ENCODE data around the gene HYCC1. TPM values are rescaled to one million over a fixed set of nuclear protein-coding genes. Genes with fewer than 3 reads are reported as not detected.
"Not testable (repeated sequence)": the region's sequence is repeated elsewhere in the genome, so short reads cannot be mapped to it uniquely, and the experiment has no call there.

Gene HYCC1
- total RNA-seq: 86.4 TPM

DNA sequence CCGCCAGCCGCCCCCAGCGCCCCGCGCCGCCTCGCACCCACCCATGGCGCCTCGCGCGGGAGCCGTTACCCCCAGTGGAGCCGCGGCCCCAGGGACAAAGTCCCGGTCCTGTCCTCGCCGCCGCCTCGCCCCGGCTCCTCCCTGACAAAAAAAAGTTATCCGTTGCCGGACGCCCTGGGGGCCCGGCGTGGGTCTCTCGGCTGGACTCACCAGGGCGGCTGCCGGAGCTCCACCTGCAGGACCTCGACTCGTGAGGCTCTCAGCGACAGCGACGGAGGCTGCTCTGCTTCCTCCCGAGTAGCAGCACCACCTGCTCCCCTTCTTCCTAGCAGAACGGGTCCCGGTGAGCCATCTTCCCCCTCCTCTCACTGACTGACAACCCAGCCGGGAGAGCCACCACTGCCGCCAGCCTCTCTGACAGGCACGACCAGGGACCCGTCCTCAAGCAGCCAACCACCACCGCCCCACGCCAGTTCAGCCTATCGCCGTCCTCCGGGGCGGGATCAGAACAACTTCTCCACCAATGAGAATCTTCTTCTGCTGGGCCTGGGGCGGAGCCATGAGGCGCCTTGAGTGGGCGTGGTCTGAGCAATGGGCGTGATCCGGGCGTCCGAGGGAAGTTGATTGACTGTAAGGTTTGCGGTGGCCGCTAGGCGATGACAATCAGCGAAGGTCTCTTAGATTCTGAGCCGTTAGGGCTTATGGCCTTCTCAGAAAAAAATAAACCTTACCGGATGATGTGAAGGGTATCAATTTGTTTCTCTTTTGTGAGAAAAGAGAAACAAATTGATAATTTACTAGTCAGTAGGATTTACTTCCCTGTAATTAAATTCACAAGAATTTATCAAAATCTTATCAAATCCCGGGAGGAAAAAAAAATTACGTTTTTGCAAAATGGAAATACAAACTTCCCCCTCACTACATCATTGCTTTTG, at the start of gene HYCC1:
TSS of gene HYCC1 (minus strand) at position 416 of the 935 bp plus-strand sequence. CDS start 23,019 bp downstream, outside the sequence.
- FAIRE-seq (peak; percentile 98), DNase-seq (ENCODE audit: low spot score in 2 of 2) (peak; percentile 89 to 90)

DNA sequence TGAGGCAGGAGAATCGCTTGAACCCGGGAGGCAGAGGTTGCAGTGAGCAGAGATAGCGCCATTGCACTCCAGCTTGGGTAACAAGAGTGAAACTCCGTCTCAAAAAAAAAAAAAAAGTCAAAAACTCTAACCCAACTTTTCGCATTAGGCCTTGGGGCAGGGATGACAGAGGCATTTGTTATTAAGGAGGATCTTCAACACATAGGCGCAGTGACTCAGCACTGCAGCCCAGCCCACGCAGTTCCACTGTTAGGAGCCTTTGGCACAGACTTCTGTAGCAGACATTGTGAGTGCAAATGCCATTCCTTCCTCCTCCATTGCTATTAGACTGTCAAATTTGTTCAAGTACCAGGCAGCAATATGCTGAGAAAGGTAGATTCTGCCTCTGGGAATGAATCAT, 48.5 kb upstream of the HYCC1 start:
- no peak for DNase-seq (ENCODE audit: low spot score in 2 of 2)
- no peak for FAIRE-seq

DNA sequence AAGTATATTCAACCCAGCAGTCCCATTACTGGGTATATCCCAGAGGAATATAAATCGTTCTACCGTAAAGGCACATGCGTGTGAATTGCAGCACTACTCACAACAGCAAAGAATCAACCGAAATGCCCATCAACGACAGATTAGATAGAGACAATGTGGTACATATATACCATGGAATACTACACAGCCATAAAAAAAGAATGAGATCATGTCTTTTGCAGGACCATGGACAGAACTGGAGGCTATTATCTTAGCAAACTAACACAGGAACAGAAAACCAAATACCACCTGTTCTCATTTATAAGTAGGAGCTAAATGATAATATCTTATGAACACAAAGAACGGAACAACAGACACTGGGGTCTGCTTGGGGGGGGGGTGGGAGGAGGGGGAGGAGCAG, 47.4 kb upstream of the HYCC1 start:
- FAIRE-seq (no peak), DNase-seq (ENCODE audit: low spot score in 2 of 2) (no peak)

DNA sequence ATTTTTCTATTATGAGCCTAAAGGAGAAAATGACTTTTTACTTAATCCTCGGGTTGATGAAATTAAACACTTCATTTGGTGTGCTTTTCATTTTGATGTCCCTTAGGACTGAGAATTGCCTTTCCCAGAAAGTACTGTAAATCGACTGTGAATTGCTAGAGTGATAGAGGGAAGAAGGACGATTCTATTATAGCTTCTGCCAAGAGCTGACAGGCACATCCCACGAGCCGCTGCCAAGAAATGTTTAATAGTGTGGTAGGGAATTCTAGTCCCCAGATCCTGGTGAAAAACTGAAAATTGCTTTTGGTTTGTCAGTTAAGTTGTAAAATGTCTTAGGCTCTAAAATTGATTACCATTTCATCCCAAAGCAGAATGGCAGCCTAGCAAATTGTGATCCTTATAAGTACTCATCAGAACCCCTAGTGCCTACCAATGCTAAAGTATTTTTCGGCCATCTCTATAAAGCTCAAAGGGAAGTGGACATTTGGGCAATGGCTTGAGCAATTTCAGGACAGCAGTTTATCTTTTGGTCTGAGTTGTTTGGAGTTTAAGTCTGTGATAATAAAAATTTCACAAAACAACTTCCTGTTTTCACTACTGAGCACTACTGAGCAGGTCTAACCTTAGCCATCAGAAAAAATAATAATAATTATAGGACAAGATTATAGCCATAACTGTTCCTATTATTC, 44.6 kb upstream of the HYCC1 start:
- DNase-seq (ENCODE audit: low spot score in 2 of 2) (no peak), FAIRE-seq (no peak)

DNA sequence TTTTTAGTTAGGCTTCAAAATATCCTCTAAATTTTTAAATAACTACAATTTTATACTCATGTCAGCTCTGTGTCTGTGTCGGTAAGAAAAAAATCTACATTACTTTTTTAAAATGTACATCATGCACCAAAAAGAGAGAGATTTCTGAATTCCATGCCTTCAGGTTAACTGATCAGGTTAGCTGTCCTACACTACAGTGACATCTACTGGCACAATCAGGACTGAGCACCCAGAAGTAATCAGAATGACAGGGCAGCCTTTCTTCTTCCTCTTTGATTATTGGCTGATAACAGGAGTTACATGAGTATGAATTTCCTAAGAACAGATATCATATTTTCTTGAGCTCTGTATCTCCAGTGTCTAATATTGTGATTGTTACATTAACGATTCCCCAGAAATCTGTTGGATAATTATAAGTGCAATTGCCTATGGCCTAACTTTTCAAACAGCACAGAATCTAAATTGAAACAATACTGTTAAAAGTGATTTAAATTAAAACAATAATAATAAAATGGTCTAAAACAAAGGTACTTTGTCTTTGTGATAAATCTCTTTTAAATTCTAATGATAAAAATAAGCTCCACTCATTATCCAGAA, 41.8 kb upstream of the HYCC1 start:
- DNase-seq (ENCODE audit: low spot score in 2 of 2): peak; percentile 44 to 49
- FAIRE-seq: peak; percentile 89

DNA sequence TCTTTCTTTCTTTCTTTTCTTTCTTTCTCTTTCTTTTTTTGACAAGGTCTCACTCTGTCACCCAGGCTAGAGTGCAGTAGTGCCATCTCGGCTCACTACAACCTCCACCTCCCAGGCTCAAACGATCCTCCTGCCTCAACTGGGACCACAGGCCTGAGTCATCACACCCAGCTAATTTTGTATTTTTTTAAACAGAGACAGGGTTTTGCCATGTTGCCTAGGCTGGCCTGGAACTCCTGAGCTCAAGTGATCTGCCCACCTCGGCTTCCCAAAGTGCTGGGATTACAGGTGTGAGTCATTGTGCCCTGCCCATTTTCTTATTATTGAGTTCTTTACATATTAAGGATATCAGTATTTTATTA, 37.2 kb upstream of the HYCC1 start:
- DNase-seq (ENCODE audit: low spot score in 2 of 2); FAIRE-seq: not testable (repeated sequence)

DNA sequence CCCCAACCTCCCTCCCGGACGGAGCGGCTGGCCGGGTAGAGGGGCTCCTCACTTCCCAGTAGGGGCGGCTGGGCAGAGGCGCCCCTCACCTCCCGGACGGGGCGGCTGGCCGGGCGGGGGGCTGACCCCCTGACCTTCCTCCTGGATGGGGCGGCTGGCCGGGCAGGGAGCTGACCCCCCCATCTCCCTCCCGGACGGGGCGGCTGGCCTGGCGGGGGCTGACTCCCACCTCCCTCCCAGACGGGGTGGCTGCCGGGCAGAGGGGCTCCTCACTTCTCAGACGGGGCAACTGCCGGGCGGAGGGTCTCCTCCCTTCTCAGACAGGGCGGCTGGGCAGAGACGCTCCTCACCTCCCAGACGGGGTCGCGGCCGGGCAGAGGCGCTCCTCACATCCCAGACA, 32.4 kb upstream of the HYCC1 start:
- DNase-seq (ENCODE audit: low spot score in 2 of 2); FAIRE-seq: not testable (repeated sequence)

DNA sequence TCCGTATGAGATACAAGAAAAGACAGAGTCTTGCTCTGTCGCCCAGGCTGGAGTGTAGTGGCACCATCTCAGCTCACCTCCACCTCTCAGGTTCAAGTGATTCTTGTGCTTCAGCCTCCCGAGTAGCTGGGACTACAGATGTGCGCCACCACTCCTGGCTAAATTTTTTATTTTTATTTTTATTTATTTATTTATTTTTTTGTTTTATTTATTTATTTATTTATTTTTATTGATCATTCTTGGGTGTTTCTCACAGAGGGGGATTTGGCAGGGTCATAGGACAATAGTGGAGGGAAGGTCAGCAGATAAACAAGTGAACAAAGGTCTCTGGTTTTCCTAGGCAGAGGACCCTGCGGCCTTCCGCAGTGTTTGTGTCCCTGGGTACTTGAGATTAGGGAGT, 31.2 kb upstream of the HYCC1 start:
- not testable (repeated sequence) for DNase-seq (ENCODE audit: low spot score in 2 of 2); FAIRE-seq

DNA sequence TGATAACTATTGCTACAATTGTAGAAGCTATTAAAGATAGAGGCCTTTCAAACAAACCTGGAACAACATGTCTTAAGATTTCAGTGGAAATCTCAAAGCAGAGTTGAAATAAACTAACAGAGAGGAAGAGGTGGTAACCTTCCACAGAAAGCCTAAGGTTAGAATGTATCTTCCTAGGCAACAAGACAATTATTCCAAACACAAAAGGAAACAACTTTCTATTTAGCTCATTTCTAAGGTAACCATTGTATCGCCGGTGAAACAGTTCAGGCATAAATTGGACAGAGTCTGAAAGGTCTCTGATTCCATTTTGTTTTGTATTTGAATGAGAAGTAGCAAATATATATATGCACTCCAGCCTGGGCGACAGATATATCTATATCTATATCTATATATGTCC, 30.7 kb upstream of the HYCC1 start:
- DNase-seq (ENCODE audit: low spot score in 2 of 2) (no peak), FAIRE-seq (no peak)

DNA sequence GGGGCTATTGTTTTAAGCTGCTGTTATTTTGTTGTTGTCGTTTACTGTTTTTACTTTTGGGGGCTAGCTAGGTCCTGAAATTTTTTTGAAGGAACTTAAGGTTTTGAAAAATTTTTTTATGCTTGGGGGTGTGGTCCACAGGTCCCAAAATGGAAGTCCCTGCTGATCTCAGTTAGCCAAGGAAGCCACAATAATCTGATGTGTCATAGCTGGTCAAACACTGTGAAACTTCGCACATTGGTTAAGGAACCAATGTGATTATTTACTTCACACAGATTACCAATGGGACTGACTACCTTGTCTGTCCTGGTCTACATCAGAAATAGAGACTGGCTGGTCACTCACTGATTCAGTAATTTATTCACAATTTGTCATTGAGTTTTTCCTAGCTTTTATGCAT, 29.5 kb upstream of the HYCC1 start:
- DNase-seq (ENCODE audit: low spot score in 2 of 2) (no peak), FAIRE-seq (no peak)

DNA sequence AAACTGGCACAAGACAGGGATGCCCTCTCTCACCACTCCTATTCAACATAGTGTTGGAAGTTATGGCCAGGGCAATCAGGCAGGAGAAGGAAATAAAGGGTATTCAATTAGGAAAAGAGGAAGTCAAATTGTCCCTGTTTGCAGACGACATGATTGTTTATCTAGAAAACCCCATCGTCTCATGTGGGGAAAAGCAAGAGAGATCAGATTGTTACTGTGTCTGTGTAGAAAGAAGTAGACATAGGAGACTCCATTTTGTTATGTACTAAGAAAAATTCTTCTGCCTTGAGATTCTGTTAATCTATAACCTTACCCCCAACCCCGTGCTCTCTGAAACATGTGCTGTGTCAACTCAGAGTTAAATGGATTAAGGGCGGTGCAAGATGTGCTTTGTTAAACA, 25.7 kb upstream of the HYCC1 start:
- not testable (repeated sequence) for DNase-seq (ENCODE audit: low spot score in 2 of 2); FAIRE-seq

DNA sequence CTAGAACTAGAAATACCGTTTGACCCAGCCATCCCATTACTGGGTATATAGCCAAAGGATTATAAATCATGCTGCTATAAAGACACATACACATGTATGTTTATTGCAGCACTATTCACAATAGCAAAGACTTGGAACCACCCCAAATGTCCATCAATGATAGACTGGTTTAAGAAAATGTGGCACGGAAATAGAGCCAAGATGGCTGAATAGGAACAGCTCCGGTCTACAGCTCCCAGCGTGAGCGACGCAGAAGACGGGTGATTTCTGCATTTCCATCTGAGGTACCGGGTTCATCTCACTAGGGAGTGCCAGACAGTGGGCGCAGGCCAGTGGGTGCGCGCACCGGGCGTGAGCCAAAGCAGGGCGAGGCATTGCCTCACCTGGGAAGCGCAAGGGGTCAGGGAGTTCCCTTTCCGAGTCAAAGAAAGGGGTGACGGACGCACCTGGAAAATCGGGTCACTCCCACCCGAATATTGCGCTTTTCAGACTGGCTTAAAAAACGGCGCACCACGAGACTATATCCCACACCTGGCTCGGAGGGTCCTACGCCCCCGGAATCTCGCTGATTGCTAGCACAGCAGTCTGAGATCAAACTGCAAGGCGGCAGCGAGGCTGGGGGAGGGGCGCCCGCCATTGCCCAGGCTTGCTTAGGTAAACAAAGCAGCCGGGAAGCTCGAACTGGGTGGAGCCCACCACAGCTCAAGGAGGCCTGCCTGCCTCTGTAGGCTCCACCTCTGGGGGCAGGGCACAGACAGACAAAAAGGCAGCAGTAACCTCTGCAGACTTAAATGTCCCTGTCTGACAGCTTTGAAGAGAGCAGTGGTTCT, 21.8 kb upstream of the HYCC1 start:
- not testable (repeated sequence) for FAIRE-seq; DNase-seq (ENCODE audit: low spot score in 2 of 2)

DNA sequence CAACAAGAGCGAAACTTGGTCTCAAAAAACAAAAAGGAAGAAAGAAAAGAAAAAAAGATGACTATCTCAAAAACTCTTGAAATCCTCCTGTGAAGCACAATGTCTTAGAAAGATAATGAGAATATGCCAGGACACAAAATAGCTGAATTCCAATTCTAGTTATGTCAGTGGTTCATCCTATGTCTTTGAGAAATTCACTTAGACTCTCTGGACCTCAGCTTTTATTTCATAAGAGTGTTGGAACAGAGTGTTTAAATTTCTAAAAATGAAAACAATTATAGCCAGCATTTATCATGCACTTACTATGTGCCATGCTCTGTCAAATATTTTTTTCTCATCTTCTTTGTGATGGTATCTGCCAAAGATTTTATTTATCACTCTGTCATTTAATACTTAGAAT, 13.3 kb upstream of the HYCC1 start:
- FAIRE-seq (no peak), DNase-seq (ENCODE audit: low spot score in 2 of 2) (no peak)

DNA sequence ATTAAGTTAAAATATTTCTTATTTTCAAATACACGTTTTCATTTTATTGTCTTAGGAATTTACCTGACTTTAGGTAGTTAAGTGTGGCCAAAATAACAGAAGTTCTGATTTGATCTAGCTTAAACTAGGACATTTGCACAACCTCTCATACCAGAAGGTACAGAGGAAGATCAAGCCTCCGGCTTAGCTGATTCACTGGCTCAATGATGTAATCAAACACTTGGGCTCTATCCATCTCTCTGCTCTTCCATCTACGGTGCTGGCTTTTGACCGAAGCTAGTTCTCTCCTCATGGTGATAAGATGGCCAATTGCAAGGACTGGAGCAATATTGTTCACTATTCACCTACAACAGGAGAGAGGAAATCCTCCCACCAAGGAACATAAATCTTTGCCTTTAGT, 12.2 kb upstream of the HYCC1 start:
- no peak for FAIRE-seq

DNA sequence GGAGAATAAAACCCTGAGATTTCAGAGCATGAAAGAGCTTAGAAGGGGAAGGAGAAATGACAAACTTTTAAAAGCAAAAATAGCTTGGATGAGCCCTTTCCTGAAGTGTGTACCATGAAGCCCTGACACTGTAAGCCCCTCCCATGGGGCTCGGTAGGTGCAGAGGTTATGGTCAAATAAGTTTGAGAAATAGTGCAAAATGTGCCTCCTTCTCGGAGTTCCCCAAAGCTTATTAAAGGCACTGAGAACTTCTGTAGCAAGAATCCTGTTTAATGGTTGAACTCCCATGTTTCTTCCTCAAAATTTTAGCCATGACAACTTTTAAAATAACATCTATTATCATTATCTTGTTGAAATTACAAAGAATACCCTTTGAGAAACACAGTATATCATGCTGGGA, 10.5 kb upstream of the HYCC1 start:
- DNase-seq (ENCODE audit: low spot score in 2 of 2) (no peak), FAIRE-seq (no peak)

More for the DNA sequence above, 12.2 kb upstream of the HYCC1 start:
- no peak for DNase-seq (ENCODE audit: low spot score in 2 of 2)

DNA sequence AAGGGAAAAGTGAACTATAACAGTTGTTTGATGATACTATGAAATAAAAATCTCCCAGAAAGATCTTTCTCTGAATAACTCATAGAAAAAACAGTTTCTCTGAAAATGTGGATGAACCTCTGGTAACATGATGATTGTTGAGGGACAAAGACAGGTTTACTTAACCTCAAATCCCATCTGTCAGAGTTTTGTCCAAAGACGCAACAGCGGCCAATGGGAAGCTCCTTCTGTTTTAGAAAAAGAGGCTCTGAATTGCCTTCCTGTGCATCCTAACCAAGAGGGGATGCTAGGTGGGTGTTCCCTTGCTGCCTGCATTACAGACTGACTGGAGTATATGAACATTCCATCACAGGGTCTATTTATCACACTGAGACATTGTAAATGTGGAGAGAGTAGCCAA, 8.9 kb upstream of the HYCC1 start:
- FAIRE-seq (no peak), DNase-seq (ENCODE audit: low spot score in 2 of 2) (no peak)

DNA sequence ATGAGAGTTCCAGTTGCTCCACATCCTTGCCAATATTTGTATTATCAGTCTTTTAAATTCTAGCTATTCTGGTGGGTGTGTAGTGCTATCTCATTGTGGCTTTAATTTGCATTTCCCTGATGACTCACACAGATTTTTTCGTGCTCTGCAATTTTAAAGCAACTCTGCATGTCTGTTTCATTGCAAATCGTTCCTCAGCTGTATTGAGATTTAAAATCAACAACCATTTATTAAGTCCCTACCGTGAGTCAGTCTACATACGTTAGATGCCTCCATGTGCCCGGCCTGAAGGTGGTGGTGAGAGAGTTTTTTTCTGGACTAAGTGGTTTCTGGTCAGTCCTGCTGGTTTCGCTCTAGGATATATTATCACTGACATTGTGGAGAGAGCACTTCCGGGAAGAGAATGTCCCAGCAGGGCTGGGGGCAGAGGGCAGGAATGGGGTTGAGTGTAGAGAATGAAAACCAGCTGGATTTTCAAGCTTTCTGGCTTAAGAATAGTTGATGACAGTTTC, 8.4 kb upstream of the HYCC1 start:
- DNase-seq (ENCODE audit: low spot score in 2 of 2): no peak
- FAIRE-seq: no peak

DNA sequence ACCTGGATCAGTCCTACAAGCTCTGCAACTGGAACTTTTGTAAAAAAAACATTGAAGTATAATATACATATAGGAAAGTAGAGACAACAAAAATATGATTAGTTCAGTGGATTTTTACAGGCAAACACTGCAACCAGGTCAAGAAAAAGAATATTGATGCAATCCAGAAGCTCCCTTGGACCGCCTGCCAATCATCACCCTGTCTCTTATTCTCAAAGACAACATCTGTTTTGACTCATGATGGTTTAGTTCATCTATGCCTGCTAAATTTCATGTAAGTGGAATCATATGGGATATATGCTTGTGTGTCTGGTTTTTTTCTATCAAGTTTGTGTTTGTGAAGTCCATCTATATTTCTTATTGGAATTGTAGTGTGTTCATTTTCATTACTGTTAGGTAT, 7.7 kb upstream of the HYCC1 start:
- no peak for DNase-seq (ENCODE audit: low spot score in 2 of 2)
- FAIRE-seq: no peak

DNA sequence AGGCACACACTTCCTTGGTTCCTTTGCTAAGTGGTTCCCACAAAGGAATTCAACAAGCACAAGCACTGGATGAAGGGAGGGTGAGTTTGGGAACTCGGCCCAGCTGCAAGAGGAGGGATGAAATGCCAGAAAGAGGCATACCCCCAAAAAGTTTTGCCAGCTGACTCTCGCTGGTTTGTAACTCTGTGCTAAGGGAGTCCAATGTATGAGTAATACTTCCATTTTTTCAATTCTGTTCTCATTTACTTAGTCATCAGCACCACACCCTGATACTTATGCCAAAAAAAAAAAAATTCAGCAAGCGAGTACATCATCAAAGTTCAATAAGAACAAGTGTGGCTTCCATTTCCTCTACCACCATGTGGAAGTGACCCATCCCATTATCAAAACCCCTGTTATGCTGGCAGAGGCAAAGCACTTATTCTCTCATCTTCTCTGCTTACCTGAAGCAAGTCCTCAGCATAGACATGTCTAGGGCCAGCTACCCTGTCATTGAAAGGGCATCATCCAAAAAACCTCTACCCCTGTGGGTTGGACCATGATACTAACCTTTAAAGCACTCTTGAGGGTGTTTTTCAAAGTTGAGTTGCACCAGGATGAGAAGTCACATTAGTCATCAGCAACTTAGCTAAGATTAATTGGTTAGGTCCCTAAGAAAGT, 6.9 kb upstream of the HYCC1 start:
- DNase-seq (ENCODE audit: low spot score in 2 of 2) (no peak), FAIRE-seq (no peak)

DNA sequence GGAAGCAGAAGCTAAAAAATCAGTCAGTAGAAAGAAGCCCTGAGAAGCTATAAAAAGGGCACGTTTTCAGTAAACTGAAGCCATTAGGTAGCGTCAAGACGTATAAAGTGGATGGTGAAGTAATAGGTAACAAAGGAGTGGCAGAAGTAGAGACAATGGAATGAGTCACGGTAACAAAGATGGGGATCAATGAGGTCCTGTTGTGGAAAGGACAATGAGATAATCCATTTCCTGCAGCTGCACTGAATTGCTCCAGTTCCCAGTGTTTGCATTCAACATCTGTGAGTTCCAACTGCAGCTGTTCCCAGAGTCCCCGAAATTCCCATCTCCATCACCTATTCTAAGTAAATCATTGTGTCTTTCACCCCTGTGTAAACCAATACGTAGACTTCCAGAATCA, 4.8 kb upstream of the HYCC1 start:
- FAIRE-seq (no peak), DNase-seq (ENCODE audit: low spot score in 2 of 2) (no peak)
